HG02840 (cell line): ENCODE results near the gene HEPACAM2.

Experiments used
- ATAC-seq: cut with Tn5 transposase; IDR thresholded peaks from one replicate; pipeline ENCODE4 v1.9.1; 2021; ENCODE audit warnings: mild to moderate bottlenecking, moderate library complexity, moderate number of reproducible peaks; ENCODE audit not compliant: unreplicated experiment, low FRiP score

The HEPACAM2 gene

DNA sequence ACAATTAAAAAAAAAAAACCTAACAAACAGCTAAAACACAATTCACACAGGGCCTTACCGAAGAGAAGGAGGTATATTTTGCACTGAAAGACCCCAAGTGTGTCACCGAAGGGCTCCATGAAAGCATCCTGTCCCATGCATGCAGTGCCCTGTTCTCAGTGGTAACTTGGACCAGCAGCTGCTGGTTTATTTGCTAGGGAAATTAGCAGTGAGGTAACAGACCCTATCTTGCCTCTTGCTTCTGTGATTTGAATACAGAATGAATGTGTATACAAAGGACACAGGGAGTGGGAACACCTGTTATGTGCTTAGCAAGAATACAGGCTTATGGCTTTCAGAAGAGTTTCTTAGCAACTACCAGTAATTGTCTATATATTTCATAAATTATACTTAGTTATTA is at the start of gene HEPACAM2:
Gene HEPACAM2 (minus strand): TSS at position 160 of the 400 bp plus-strand sequence.
- no peak for ATAC-seq

DNA sequence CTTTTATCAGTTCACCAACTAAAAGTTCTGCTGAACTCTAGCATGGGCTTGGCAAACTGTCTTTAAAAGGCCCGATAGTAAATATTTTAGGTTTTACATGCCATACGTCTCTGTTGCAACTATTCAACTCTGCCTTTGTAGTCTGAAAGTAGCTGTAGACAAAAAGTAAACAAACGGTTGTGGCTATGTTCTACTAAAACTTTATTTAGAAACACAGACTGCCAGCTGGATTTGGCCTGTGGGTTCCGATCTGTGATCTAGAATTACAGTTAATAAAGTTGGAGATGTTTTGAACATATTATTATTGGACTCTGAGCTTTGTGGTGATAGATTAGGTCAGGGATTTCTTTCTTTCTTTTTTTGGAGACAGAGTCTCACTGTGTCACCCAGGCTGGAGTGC is 39.0 kb upstream of the HEPACAM2 start:
- ATAC-seq, result no peak

DNA sequence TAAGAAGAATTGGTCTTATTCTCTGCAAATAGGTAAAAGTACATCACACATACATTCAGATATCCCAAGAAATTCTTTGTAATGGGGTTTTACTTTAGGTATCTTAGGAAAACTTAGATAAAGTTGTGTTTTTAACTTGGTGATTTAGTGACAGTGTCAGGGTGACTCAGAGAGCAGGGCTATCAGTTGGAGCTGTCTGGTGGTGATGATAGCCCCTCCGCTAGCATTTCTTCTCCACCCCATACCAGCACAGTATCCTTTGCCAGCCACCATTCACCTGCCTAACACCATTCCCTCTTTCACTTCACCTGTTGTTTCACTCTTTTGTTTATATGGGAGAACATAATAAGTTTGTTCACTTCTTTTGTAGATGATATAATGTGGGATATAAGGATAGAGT is 36.3 kb upstream of the HEPACAM2 start:
- ATAC-seq, result no peak

DNA sequence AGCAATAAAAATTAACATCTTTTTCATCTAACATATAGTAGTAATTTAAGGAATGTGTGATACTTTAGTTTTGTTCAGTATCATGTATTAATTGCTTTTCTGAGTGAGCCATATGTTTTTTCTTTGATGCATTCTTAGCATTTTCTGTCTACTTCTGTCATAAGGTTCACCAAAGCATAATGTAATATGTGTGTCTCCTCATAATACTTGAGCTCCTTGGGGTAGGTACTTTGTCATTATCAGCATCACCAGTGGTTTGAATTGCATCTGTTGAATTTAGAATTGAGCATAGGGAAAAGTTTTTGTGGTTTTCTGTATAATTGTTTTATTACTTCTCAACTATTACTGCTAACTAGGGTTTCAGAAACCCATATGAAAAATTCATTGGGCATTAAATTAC is 32.4 kb upstream of the HEPACAM2 start:
- ATAC-seq, result no peak

DNA sequence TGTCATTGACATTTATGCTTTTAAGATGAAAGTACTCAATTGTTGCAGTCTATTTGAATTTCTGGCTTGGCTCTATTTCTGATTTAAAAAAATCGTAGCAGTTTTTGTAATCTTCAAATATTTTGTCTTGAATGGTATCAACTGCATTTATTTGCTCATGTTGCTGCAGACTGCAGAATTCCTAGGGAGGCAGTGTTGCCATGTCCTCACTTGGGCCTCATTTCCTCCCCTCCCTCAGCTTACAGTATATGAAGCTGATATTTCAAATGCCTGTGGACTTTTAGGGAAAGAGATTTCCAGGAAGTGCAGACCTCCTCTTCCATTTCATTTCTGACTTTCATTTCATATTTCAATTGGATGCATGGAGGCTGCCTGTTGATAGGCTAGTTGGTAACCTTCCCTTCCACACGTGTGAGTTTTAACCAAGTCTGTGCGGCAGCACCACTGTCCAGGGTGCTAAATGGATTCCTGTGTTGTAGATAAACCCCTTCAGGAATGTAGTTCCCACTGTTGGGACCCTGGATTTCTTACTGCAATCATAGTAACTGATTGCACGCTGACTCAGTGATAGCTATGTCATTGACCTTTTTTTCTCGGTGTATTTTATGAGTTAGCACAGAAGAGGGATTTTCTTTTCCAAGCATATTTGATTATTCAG is 23.4 kb upstream of the HEPACAM2 start:
- ATAC-seq, result no peak

GRCh38 chr7:93245525-93246432 is 19.5 kb upstream of the HEPACAM2 start:
- no peak for ATAC-seq

DNA sequence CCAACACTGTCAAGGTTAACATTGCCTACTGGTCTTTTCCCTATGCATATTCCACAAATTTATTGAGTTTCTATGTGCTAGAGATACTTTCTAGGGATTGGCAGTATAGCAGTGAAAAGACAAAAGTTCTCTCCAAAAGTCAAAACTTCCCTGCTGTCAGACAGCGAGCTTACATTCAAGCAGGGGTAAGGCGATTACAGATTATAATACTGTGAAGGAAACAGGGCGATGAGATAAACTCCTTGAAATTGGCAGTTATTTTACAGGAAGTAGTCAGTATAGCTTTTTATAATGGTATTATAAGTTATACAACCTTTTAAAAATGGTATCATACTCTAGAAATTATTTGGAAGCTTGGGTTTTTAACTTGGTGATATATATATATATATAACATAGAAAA is 15.8 kb upstream of the HEPACAM2 start:
- ATAC-seq, result no peak

GRCh38 chr7:93239824-93240223 is 13.6 kb upstream of the HEPACAM2 start:
- no peak for ATAC-seq

DNA sequence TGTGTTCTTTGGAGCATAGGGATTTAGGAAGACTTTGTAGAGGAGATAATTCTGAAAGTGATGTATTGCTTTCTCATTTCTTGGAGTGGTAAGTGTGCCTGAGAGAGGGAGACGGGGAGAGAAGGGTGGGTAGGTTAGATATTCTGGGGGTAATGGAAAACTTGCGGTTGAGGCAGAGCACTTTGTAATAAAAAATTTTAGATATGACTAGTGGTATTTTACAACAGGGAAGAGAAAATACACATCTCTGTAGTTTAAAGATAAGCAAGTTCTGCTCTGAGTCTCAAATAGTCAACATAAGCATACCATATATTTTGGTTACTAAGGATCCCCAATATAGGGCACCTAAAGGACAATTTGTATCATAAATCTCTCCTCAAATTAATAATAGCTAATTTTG is 12.5 kb upstream of the HEPACAM2 start:
- ATAC-seq, result no peak

- no peak for ATAC-seq
These were observed 11.9 kb upstream of the HEPACAM2 start for GRCh38 chr7:93238131-93238530.

GRCh38 chr7:93235541-93235940 is 9.3 kb upstream of the HEPACAM2 start:
- ATAC-seq, result no peak

GRCh38 chr7:93232673-93233018 is 6.4 kb upstream of the HEPACAM2 start:
- ATAC-seq, result no peak

GRCh38 chr7:93231799-93232672 is 5.8 kb upstream of the HEPACAM2 start, which contains the start of gene VPS50:
Gene VPS50, plus strand, starts transcription at chr7:93232366. Its CDS starts 102 bp downstream, at chr7:93232468.
- peak; percentile 100 for ATAC-seq

GRCh38 chr7:93231259-93231658 is 5.0 kb upstream of the HEPACAM2 start:
- no peak for ATAC-seq

GRCh38 chr7:93228302-93228701 is 2.0 kb upstream of the HEPACAM2 start:
- no peak for ATAC-seq

- no peak for ATAC-seq
These were observed 6.4 kb downstream of the HEPACAM2 start for GRCh38 chr7:93219868-93220267.

DNA sequence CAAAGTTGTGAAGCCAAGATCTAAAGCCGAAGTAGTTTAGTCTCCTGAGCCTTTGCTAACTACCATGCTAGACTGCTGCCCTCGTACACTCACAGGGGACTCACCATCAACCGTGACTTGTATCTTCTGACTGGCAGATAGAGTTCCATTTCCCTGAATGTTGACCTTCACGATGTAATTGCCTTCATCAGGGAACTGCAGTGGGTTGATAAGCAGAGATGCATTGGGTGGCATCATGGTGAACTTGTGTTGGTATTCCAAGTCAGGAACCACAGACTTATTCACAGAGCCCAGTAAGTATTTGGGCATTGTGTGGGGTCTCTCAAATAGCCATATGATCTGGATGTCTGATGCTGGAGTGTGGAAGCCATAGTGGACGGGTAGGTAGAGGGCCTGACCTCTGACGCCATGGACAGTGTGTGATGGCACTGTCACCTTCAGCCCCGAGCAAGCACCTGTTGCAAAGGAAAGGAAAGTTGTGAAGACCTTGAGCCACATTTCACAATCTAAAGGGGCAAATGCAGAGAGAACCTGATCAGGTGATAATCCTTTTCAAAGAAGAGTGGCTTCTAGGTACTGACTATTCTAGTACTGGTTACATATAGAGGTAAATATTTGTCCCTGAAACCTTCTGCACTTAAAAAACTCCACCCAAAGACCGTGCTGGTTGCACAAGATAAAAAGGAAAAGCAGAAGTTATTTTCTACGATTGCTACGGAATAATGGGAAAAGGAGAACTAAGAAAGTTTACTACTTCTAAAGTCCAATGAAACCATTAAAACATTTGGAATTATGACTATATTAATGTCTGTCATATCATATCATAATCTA is 7.1 kb downstream of the HEPACAM2 start:
- ATAC-seq, result no peak

GRCh38 chr7:93212881-93213280 is 13.4 kb downstream of the HEPACAM2 start:
- no peak for ATAC-seq

- ATAC-seq, result no peak
These were observed 14.9 kb downstream of the HEPACAM2 start for GRCh38 chr7:93211228-93211818.

- ATAC-seq, result no peak
These were observed 21.2 kb downstream of the HEPACAM2 start for GRCh38 chr7:93205046-93205445.
